GM19351 (cell line): ENCODE data around the gene CAPZB.
A peak's percentile ranks its signal among the peaks of the same experiment; 100 is the strongest.

Experiments used
- ATAC-seq: cut with Tn5 transposase; IDR thresholded peaks from one replicate; pipeline ENCODE4 v1.9.1; 2021; ENCODE audit warnings: mild to moderate bottlenecking, moderate library complexity; ENCODE audit not compliant: unreplicated experiment

CAPZB gene

DNA sequence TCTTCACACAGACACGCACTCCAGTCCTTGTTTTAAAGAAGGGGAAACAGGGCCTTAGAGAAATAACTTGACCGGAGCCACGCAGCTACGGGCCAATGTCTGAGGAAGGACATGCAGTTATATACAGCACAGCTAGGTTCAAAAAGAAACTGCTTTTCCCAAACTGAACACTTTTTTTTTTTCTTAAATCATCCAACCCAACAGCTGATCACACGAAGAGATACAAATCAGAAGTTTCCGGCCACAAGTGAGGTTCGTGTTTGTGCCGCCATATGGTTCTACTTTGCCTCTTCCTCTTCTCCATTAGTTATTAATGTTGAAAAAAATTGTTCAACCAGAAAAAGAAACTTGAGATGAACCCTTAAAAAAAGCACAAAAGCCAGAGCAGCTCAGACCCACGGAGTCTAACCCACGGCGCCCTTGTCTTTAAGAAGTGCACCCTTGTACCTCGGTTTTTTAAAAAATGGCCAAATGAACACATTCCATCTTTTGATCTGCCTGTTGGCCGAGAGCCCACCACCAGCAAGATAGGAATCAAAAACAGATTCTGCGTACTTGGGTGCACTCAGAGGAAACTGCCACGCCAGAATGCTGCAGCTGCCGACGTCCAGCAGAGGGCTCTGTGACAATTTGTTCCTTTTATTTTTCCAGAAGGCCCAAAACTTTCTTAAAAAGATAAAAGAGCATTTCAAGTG is 94.3 kb downstream of the CAPZB start:
- peak; percentile 51 for ATAC-seq

DNA sequence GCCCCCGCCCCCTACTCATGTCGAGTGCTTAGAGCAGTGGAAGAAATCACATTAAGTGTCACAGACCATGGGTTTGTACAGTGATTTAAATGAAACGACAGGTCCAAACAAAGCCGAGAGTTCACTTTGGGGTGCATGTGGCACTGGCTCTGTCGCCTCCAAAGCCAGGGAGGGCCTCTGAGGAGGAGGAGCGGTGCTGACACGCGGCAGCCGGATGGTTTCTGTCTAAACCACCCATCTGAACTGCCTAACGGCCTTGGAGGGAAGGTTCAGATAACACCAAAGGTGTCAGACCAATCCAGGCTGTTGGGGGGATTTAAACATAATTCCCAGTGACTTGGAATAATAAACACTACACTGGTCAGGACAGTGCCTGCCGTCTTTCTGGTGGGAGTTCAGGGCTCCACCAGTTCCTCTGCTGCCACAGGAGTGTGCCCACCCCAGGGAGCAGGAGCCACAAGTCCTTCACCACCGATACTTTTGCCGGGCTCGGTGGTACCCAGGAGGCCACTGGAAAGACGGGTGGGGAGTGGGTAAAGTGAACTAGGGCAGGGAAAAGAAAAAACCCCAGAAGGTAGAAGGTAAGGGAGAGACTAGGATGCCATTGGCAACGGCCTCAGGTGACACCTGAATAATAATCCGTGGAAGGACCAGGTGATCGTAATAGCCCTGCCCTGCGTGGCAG is 95.0 kb downstream of the CAPZB start:
- ATAC-seq, result no peak

DNA sequence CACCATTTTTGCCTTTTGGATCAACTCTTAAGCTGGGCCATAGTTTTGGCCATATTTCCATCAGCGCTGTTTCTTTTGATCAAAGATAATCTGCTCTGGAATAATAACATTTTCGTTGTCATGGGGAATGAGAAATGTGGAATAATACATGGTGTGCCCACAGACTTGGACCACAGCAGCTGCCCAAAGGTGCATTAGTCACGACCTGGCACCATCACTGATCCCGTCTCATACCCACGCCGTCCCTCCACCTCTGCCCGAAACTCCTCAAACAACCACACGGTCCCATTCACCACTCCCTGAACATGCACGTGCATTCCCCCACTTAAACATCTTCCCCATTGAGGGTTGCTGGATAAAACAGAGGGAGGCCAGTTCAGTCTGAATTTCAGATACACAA is 96.4 kb downstream of the CAPZB start:
- ATAC-seq, result no peak

DNA sequence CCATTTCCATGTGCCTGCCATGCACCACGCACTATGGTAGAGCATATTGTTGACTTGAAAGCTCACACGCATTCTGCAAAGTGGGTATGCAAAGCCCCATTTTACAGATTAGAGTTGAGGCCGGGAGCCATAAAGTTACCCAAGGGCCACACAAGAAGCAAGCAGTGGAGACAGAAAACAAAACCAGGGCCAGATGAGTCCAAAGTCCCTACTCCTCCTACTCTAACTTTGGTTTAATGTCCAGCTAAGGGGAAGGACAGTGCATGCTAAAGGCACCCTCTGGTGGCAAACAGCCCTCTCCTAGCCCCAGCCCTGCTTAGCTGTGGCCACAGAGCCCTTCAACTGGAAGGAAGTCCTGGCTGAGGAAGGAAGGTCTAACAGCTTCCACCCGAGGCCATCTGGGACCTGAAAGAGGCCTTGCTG is 98.3 kb downstream of the CAPZB start:
- no peak for ATAC-seq

DNA sequence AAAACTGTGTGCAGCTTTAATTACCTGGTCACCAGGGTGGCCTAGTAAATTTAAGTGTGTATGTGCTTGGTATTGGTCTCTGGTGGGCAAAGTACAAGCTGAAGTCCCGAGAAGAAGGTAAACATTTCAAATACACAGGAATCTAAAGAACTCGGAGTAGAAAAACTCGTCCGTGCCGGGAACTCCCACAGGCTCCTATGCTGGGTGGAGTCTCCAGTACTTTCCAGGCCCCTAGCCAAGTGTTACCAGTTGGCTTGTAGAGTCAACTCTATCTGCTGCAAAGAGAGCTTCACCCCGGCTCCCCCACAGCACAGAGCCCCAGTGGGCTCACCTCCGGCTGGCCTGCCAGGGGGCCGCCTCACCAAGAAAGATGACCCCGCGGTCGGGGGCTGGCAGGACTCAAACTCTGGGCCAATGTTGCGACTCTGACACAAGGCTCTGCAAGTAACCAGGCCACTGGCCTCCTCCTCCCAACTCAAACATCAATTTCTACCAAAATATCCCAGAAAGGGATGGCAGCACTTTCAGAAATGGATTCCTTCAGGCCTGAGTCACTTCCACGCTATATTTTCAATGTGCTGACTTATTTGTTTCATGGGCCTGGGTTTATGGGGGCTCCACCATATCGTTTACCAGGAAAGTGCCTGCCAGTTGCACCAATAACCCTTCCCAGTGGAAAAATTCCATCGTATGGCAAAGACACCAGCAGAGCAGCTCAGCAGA is 99.3 kb downstream of the CAPZB start:
- no peak for ATAC-seq

DNA sequence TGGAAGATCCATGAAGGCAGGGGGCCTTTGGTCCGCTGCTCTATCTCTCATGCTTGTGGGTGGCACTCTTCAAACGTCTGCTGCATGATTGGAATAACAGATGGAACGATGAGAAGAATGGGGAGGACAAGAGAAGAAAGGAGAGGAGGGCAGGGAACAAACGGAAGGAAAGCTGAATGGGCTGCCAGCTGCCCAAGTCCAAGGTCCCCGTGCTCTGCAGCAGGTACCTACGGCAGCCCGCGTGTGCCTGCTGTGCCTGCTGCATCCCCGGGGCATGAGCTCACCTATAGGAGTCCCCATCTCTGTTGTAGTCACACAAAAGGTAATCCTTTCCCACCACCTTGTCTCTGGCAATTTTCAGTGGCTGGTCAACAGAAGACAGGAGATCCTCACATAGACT is 100.1 kb downstream of the CAPZB start:
- ATAC-seq, result no peak

DNA sequence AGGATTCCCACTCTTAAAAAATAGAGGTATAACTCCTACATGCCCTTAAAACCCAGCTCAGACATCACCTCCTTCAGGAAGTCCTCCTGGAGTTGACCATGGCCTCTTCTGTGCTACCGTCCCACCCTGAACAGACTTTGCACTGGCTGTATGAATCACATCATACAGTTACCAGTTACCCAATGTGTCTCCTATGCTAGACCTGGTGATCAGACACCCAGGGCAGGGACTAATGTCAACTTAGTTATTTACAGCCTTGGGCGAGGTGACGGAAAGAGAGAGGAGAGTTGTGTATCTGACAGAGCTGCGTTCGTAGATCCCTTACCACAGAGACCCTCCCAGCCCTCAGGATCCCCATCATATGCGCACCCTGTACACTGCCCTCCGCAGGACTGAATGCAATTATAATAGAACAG is 100.6 kb downstream of the CAPZB start:
- ATAC-seq, result no peak

DNA sequence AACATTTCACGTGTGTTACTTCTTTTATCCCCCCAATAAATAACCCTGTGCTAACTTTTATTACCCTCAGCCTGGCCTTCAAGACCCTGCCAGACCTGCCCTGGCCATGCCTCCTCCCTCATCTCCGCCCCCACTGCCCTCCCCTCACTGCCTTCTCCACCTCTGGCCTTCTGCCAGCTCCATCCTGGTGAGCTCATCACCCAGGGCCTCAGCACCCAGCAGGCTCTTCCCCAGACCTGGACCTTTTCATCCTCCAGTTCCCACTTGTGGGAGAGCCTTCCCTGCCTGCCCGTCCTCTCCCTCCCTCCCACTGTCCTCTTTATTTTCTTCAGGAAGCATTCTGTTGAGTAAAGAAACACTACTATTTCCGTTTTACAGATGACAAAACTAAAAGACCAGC is 101.2 kb downstream of the CAPZB start:
- ATAC-seq, result no peak

DNA sequence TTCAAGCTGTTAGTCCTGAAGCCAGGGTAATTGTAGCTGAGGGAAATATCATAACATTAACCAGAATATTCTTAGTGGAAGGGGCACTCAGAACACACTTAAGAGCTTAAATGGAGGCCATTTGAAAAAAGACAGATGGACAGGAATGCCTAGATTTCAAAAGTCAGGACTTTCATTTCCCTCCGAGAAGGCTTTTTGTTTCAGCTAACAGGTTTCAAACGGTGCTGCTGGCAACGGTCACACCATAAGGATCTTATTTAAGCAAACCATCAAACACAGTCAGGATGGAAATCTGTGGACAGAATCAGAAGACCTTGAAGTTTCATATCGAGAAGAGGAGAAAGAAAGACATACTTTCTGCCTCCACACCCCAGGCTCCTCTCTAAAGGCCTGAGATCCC is 103.1 kb downstream of the CAPZB start:
- ATAC-seq, result no peak

DNA sequence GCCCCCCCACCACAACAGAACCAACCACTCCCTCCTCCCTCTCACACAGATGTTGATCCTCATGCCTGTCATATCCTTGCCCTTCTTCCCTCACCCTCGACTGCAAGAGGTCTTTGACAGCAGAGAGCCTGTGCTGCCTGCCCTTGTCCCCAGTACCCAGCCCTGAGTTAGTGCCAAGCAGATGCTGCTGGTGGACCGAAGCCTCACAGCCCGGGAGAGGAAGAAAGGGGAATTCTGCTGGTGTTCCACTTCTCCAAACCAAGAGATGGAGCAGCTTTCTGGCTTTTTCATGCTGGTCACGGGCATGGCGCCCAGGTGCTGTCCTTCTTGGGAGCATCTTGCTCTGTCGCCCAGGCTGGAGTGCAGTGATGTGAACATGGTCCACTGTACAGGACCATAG is 104.1 kb downstream of the CAPZB start:
- no peak for ATAC-seq

DNA sequence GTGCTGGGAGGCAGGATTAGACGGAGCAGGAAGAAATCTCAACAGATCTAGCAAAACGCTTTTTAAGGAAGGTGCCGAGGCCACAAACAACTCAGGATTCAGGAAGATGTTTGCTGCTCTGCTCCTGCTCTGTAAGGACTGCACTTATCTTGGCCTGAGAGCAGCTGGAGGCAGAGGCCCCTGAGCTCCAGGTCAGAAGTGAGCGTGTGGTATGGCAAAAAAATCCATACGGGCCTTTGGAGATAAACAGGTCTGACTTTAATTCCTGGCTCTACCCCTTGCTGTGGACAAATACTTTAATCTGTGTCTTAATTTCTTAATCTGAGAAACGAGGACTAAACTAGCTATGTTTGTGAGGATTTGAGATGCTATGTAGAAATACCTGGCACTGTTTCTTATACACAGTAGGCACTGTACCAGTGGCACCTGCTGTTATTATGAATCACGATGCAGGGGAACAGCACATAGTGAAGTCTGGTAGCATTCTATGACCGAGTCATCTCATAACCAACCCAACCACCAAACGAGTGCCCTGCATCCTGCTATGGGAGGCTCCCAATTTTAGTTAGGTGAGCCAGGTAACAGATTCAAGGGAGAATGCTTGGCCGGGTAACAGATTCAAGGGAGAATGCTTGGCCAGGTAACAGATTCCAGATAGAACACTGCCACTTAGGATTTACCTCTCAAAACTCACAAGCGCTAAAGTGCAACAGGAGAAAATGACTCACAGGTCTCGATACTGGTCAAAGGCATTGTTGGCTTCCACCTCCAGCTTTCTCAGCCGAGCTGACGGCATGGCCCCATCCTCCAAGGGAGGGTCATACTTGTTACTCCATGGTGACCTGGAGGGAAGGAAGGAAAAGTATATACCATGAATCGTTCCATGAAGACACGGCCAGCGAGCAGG is 107.3 kb downstream of the CAPZB start:
- ATAC-seq, result no peak

DNA sequence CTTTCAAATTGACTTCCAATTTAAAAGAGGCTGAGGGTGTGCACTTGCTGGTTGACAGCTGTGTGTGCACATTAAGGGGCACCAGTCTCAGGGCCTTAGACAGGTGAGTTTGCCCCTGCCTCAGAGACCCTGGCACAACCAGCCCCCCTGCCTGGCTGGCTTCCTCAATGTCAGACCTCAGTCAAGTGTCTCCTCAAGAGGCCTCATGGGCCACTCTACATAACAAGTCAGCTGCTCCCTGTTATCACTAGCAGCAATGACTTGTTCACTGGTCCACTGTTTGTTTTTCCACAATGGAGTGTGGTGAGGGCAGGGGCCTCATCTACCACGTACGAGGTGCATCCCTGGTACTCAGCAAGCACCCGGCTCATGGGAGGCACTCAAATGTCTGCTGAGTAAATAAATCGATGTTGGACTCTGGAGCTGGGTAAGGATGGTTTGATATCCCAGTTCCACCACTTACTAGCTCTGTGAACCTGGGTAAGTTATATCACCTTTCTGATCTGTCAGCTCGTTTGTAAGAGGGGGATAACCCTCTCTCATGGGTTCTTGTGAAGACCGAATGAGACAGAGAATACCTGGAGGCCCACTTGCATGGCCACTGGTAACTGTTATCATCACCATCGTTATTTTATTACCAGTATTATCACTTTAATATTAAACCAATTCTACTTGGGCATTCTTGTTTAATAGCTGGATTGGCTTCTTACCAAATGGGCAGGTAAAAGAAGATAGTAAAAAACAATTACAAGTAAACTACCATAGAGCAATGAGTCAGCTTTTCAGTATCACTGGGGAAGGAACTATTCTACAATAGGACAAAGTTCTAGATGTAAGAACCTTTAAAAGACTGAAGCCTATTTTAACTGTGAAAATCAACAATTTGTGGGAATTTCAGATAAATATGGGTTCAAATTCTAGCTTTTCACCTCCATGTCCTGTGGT is 108.6 kb downstream of the CAPZB start:
- ATAC-seq, result no peak

DNA sequence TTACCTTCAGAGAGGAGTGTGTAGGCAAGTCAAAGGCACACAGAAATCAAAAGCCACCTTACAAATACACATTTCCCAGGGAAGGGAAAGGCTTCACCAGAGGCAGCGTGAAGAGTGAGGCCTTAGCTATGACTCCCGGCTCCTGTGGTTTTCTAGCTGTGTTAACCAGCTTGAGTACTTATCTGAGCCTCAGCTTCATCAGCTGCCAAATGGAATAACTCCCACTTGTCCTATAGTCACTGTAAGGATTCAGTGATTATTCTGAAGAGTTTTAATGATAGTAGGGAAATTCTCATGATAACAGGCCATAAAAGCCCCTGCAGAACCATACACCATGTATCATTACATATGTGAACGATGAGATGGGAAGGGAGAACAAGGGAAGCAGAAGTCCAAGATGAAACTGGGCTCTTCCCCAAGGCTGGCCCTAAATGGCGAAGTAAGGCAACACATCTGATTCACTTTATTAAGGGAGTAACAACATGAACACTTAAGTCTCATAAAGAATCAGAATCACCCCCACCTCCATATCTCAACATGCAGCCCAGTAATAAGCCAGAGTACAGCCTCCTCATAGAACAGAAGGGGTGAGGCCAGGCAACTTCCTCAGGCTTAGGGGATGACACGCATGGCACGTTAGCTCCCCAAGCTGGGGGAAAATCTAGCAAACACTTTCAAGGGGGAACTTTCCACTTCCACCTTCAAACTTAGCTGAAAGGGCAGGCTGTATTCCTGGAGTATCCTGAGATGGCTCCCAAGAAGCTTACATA is 109.5 kb downstream of the CAPZB start:
- no peak for ATAC-seq

DNA sequence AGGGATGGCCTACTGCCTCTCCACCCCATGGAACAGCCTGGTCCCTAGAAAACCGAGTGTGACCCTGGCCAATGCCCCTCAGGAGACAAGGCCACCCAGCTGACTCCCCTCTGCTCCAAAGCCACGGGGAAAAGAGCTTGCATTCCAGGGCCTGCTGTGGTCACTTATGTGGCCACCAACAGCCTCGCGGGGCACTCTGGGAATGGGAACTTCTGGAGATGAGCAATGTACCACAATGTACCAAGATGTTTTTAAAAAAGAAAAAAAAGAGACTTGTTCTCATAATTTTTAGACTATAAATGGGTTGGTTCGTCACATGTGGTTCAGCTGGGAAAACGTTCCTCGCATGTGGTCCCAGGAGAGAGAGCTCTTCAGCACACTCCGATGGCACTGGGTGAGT is 110.4 kb downstream of the CAPZB start:
- no peak for ATAC-seq

DNA sequence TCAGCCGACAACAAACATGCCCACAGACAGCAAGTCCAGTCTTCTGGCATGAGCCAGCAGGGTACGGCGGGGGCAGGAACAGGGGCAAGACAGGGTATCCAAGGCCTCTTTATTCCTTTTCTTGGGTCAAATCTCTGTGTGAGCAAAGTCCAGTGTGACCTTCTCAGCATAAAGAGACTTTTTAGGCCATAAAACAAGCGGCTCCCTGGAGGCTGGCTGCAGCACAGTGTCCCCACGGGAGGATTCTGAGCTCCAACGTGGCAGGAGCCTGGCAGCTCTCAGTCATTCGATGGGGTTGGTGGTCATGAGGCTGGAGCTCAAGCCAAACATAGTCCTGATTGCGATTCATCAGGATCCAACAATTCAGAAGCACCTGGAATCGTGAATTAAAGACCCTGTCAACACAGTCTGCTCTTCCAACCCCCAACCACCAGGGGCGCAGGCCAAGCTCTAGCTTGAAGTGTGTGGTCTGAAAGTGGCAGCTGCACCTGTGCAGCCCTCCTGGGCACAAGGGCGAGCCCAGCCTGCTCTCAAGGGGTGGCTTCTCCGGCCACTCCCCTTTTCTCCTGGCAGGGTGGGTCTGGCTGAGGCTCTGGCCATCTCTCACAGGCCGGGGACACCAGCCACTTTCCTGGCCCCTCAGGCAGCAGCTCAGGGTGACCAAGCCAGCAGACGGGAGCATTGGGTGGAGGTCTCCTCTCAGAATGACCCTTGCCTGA is 111.1 kb downstream of the CAPZB start:
- ATAC-seq, result no peak

DNA sequence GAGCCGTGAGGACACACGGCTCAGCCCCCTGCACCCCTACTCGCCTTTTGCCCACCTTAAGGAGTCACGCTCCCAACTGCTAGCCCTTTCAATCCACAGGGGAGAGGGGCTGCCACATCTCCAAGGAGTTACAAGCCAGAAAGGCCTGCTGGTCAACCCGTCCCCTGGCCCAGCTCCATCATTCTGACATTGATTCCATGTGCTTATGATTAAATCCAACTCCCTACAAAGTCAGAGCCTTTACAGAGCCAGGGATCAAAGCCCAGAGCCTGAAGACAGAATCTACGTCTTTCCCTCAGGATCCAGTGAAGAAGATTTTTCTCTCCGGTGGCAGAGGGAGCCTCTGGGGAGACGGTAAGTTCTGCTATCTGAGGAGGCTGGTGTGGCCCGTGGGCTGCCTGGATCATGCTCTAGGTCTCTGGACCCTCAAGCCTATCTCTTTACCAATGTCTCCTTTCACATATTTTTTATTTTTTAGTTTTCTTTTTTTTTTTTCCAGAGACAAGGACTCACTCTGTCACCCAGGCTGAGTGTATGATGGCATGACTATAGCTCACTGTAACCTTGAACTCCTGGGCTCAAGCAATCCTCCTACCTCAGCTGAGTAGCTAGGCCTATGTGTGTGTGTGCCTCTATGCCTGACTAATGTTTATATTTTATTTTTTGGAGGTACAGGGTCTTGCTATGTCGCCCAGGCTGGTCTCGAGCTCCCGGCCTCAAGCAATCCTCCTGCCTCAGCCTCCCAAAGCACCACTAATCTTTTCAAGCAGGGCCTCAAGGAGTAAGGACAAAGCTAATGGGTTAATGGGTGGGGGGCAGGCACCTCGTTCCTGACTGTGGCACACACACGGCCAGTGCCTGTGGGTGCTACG is 111.9 kb downstream of the CAPZB start:
- ATAC-seq, result no peak

DNA sequence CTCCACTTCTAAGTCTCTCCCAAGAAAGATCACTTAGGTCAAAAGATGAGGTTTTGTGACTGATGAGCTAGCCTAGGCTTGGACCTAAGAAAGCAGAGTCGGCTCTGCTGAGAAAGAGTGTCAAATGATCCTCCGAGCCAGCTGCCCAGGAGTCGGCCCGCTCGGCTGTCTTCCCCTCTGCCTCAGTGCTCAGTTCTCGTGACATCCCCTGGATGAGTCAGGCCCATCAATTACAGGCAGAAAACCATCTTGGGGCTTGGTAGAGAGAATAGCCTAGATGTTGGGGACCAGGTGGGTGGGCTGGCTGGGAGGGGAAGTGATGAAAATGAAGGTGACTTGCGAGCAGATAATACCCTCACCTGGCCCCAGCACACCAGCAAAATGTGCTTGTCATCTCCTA is 112.7 kb downstream of the CAPZB start:
- no peak for ATAC-seq

DNA sequence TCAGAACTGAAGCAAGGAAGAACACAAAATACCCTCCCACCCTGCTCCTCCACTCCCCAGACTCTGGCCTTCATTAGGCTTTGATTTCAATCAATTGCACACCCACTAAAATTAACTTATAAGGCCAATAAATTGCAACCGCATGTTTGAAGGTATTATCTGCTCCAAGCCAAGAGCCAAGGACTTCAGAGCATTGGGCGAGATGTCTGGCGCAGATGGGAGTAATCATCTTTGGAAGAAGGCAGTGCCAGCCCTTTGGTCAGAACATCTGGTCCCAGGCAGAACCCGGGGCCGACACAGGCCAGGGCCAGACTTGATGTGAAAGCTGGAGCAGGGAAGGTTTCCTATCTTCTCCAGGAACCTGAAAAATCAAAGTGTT is 113.2 kb downstream of the CAPZB start:
- ATAC-seq, result no peak
